ENCODE data around the gene DDX24. TPM values are rescaled to one million over a fixed set of nuclear protein-coding genes. Genes with fewer than 3 reads are reported as not detected.

The DDX24 gene, protein sequence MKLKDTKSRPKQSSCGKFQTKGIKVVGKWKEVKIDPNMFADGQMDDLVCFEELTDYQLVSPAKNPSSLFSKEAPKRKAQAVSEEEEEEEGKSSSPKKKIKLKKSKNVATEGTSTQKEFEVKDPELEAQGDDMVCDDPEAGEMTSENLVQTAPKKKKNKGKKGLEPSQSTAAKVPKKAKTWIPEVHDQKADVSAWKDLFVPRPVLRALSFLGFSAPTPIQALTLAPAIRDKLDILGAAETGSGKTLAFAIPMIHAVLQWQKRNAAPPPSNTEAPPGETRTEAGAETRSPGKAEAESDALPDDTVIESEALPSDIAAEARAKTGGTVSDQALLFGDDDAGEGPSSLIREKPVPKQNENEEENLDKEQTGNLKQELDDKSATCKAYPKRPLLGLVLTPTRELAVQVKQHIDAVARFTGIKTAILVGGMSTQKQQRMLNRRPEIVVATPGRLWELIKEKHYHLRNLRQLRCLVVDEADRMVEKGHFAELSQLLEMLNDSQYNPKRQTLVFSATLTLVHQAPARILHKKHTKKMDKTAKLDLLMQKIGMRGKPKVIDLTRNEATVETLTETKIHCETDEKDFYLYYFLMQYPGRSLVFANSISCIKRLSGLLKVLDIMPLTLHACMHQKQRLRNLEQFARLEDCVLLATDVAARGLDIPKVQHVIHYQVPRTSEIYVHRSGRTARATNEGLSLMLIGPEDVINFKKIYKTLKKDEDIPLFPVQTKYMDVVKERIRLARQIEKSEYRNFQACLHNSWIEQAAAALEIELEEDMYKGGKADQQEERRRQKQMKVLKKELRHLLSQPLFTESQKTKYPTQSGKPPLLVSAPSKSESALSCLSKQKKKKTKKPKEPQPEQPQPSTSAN
- total RNA-seq, result 10 to 100 TPM; 48.0 to 95.6 TPM

GRCh38 chr14:94080621-94081385 is at the start of gene DDX24, which contains the start of gene IFI27L1:
DDX24 (minus strand) TSS chr14:94081202; CDS start chr14:94079742, 1,460 bp downstream.
IFI27L1 (plus strand) TSS chr14:94081310; CDS start chr14:94096938, 15,628 bp downstream.
- 0 to 1% methylated on average over 46 to 77 of the region's 77 CpGs for WGBS, 2 donors

DNA sequence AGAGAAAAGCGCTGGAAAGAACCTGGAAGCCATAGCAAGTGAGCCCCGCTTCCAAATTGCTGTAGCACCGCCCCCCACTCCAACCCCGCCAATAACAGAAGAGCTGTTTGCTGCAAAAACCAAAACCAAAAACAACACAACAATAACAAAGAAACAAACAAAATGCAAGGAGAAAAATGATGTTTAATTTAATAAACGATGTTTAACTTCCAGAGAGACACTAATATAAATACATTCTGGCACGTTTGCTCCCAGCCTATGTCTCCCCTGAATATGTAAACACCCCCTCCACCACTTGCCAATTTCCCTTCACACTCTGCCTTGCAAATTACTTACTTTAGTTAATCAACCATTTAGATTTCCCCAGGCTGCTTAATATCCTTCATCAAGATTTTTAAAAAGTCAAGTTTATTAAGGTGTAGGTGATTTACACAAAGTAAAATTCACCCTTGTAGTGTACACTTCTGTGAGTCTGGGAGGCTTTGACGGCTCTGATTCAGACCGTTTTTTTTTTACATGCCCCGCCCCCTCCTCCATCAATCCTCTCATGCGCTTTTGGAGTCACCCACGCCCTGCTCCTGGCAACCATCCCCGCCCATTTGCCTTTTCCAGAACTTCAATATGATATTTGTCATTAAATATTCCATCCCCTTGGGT is 48.9 kb upstream of the DDX24 start:
- H3K4me3 ChIP-seq, result no peak overlapping the region
- 2 to 3% methylated on average over 11 to 12 of the region's 12 CpGs for WGBS, 2 donors
- H3K9me3 ChIP-seq, result no peaks in the 10 kb centered on the region
- peak overlapping the region in 3 of 4 donors; percentile 52 to 62 (median 62) for H3K27ac ChIP-seq
- ATAC-seq, result no peak
- peaks cover 16% of the 10 kb centered on the region for H3K4me1 ChIP-seq
- H3K27me3 ChIP-seq, result peaks cover 0 to 8% of the 10 kb centered on the region in 2 donors
- H3K36me3 ChIP-seq (replicated peaks in 1 of 2; ENCODE audit: insufficient read depth in 1 of 2, low read depth in 2 of 2), result no peaks in the 10 kb centered on the region
- intact Hi-C loops (cut with DNase I), result no loop called here
- DNase-seq, result peak in 2 of 4 donors; percentile 30 to 44
- TF ChIP-seq, protein P1, sequence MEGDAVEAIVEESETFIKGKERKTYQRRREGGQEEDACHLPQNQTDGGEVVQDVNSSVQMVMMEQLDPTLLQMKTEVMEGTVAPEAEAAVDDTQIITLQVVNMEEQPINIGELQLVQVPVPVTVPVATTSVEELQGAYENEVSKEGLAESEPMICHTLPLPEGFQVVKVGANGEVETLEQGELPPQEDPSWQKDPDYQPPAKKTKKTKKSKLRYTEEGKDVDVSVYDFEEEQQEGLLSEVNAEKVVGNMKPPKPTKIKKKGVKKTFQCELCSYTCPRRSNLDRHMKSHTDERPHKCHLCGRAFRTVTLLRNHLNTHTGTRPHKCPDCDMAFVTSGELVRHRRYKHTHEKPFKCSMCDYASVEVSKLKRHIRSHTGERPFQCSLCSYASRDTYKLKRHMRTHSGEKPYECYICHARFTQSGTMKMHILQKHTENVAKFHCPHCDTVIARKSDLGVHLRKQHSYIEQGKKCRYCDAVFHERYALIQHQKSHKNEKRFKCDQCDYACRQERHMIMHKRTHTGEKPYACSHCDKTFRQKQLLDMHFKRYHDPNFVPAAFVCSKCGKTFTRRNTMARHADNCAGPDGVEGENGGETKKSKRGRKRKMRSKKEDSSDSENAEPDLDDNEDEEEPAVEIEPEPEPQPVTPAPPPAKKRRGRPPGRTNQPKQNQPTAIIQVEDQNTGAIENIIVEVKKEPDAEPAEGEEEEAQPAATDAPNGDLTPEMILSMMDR (IDR thresholded peaks at IDR 0.05), result no peak
- no peak for TF ChIP-seq POLR2A (IDR thresholded peaks at IDR 0.05)

More at GRCh38 chr14:94080621-94081385, at the start of gene DDX24, which contains the start of gene IFI27L1:
- TF ChIP-seq POLR2A (IDR thresholded peaks at IDR 0.05), result peak; percentile 93 to 98 (median 98)
- TF ChIP-seq, protein P1 (IDR thresholded peaks at IDR 0.05), result no peak
- H3K27me3 ChIP-seq, result no peaks in the 10 kb centered on the region
- peak; percentile 98 for DNase-seq
- H3K4me3 ChIP-seq, result peak within 1 kb of the TSS; percentile 82 to 85
- H3K4me1 ChIP-seq, result peaks cover 49% of the 10 kb centered on the region
- intact Hi-C loops (cut with DNase I), result no loop called here
- peak within 1 kb of the TSS; percentile 73 to 92 (median 84) for H3K27ac ChIP-seq
- no peaks in the 10 kb centered on the region for H3K36me3 ChIP-seq (replicated peaks in 1 of 2; ENCODE audit: insufficient read depth in 1 of 2, low read depth in 2 of 2)
- no peaks in the 10 kb centered on the region for H3K9me3 ChIP-seq
- ATAC-seq, result peak; percentile 100

GRCh38 chr14:94129111-94129757 is 48.2 kb upstream of the DDX24 start, which contains the start of gene IFI27L2:
IFI27L2 (minus strand) TSS chr14:94129604; CDS start chr14:94129564, 40 bp downstream.
- peaks cover 0 to 8% of the 10 kb centered on the region in 2 donors for H3K27me3 ChIP-seq
- ATAC-seq, result peak; percentile 89
- no peaks in the 10 kb centered on the region for H3K9me3 ChIP-seq
- DNase-seq, result peak; percentile 54 to 72 (median 62)
- H3K27ac ChIP-seq, result peak within 1 kb of the TSS; percentile 52 to 62 (median 61)
- intact Hi-C loops (cut with DNase I), result no loop called here
- peak in 2 of 3 donors; percentile 24 to 30 for TF ChIP-seq POLR2A (IDR thresholded peaks at IDR 0.05)
- TF ChIP-seq, protein P1 (IDR thresholded peaks at IDR 0.05), result peak in 4 of 7 experiments; percentile 23 to 45 (median 28)
- H3K36me3 ChIP-seq (replicated peaks in 1 of 2; ENCODE audit: insufficient read depth in 1 of 2, low read depth in 2 of 2), result no peaks in the 10 kb centered on the region
- peaks cover 16% of the 10 kb centered on the region for H3K4me1 ChIP-seq
- WGBS, 2 donors, result 1 to 10% methylated on average over 9 to 25 of the region's 27 CpGs
- H3K4me3 ChIP-seq, result no peak within 1 kb of the TSS

Measured in body of pancreas (tissue), 4 donors.